GM04504 (cell line): ENCODE data around the gene IL15RA.
"Not testable (repeated sequence)": the region's sequence is repeated elsewhere in the genome, so short reads cannot be mapped to it uniquely, and the experiment has no call there.

Source experiments
- DNase-seq: peaks from one replicate; pipeline ENCODE4 v3.0.0-alpha.2; 2012; ENCODE audit warnings: low read depth

Gene IL15RA

GRCh38 chr10:5968681-5969453 lies 8.5 kb downstream of the IL15RA start:
- no peak for DNase-seq

DNA sequence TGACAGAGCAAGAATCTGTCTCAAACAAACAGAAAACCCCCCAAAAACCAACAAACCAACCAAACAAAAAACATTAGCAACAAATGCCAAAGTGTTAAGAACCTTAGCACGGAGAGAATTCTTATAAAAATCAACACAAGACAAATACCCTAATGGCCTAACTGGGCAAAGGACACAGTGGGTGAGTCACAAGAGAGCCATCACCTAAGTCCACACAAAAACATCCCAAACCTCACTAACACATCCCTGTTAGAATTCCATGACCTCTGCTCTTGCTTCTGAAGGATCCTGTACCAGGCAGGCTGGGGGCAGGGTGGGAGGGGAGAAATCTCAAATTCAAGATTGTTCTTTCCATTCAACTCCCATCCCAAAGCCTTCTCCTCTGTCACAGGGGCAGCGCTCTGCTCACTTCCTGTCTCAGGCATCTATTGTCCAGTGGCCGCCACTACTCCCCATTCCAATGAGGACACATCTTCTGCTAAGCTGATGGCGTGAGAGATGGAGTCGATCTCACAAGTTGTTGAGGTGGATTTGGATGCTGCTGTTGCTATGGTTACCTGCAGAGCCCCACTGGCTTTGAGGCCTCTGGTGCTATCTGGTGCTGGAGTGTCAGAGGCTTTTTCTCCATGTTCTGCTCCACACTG lies 9.2 kb downstream of the IL15RA start:
- no peak for DNase-seq

DNA sequence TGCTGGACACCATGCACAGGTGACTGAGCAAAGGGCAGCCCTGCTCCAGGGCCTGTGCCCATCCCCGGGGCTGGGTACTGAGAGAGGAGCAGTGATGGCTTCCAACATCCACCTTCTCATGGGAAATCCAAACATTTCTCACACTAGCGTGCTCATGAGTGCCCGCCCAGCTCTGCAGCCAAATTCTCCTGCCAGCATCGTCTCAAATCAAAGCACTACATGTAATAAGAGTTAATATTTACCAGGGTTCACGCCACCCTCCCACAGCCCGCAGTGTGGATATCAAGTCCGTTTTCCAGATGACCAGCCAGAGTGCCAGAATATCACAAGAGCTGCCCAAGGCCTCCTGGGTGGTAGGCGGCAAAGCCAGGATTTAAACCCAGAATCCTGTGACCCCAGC lies 12.1 kb downstream of the IL15RA start:
- DNase-seq = no peak

- DNase-seq = no peak
These were observed 12.6 kb downstream of the IL15RA start for GRCh38 chr10:5964736-5965135.

DNA sequence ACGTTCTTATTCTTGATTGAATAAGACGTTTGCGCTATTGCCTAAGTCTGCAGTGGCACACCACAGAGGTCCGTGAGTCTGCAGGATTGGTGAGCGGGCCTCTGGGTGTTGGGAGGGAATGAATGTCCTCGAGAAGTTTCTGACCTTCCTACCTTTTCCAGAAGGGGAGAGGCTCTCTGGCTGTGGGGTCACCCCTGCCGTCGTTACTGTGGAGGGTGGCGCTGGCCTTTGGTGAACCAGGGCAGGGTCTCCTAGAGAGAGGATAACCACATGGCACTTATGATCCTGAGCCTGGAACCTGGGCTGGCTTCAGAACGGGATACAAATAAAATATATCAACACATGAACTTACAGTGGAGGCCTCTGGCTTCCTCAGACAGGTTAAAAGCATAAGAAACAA lies 13.8 kb downstream of the IL15RA start:
- DNase-seq = no peak

- no peak for DNase-seq
These were observed 14.3 kb downstream of the IL15RA start for GRCh38 chr10:5963071-5963470.

DNA sequence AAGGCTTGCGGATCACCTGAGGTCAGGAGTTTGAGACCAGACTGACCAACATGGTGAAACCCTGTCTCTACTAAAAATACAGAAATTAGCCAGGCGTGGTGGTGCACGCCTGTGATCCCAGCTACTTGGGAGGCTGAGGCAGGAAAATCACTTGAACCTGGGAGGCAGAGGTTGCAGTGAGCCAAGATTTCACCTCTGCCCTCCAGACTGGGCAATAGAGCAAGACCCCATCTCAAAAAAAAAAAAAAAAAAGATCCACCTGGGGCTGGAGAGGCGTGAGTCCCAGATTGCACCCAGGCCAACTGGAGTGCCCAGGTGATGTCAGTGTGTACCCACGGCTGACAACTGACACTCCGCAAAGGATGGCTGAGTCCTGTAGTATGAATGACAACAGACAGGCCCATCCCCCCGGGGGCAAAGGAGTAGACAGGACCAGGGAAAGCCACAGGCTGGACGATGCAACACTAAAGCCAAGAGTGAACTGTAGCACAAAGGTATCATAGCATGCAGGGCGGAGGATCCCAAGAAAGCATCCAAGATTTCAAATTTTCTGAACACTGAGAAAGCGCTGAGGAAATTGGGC lies 14.9 kb downstream of the IL15RA start:
- not testable (repeated sequence) for DNase-seq

DNA sequence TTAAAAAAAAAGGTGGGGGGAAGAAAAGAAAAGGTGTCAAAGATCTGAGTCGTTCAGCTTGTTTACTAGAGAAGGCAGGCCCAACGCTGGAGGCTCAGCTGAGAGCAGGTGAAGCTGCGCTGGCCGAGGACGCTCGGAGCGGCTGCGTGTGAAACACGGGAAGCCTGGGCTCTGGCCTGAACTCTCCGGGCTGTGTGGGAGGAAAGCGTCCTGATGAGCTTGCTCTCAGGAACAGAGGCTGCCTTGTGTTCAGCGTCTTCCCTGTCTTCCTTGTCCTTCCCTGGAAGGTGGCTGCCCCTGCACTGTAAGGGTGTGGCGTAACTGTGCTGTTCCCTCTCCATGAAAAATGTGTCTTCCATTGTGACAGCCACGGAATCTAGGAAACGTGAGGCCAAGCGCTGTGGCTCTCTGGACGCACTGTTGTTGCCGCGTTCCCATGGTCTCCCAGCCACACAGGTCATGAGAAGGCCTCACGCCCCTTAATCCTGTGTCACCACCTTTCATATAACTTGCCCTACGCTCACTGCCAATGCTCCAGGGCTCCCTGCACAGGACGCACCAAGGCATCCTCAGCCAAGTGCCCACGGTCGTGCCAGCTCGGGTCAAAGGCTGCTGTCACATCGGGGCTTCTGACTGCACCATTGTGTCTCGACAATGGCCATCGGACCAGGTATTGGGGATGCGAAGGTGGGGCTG lies 15.8 kb downstream of the IL15RA start:
- no peak for DNase-seq

DNA sequence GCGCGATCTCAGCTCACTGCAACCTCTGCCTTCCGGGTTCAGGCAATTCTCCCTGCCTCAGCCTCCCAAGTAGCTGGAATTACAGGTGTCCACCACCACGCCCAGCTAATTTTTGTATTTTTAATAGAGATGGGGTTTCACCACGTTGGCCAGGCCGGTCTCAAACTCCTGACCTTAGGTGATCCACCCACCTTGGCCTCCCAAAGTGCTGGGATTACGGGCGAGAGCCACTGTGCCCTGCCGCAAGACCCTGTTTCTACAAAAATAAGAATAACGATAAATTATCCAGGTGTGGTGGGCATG lies 16.4 kb downstream of the IL15RA start:
- DNase-seq = not testable (repeated sequence)

DNA sequence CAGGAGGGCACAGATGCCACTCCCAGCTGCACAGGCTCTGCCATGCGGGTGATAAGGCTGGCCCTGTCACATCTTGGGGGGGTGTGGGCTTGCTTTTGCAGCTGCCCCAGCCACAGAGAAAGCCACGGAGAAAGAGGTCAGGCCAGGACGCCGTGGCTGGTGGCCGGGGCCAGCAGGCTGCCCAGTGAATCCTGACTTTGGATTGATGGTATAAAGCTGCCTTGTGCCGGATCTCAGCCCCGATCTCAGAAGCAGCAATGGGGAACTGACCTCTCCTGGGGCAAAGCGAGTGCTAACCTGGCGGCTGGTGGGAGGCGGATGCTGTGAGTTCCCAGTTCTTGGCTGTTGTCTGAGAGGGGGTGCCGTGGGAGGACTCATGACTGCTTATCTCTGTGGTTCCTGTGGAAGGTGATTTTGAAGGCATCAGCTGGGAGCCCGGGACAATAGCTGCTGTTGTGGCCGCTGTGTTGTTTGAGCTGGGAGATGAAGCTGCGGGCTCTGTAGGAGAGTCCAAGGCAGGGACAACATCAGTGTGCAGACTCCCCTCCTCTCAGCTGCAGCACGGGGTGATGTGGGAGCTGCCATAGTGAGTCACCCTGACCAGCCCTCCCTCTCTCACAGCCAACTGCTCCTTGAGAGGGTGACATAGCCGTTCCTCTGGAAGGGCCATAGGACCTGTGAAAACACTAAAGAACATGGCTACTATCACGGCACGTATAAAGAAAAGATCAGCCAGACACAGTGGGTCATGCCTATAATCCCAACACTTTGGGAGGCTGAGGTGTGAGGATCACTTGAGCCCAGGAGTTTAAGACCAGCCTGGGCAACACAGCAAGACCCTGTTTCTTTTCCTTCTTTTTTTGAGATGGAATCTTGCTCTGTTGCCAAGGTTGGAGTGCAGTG lies 17.0 kb downstream of the IL15RA start:
- no peak for DNase-seq

GRCh38 chr10:5959581-5960069 lies 17.7 kb downstream of the IL15RA start:
- no peak for DNase-seq

GRCh38 chr10:5959142-5959541 lies 18.2 kb downstream of the IL15RA start:
- no peak for DNase-seq

DNA sequence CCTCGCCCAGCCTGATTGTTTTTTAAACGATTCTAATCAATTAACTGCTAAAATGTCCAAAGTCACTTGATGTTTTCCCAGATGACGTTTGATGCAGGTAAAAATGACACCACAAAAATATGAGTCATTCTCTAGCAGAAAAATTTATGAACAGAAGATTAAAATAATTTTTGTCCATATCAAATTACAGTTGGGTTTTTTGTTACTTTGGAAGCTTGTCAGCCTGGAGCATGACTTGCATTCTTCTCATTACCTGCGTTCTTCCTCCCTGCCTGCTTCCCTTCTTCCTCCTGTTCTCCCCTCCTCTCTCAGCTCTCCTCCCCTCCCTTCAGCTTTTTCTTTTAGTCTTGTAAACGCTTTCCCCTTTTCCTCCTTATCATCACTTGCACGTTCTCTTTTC lies 18.7 kb downstream of the IL15RA start:
- no peak for DNase-seq

GRCh38 chr10:5958077-5958476 lies 19.3 kb downstream of the IL15RA start:
- DNase-seq = no peak

GRCh38 chr10:5956146-5956936 lies 21.0 kb downstream of the IL15RA start:
- no peak for DNase-seq

DNA sequence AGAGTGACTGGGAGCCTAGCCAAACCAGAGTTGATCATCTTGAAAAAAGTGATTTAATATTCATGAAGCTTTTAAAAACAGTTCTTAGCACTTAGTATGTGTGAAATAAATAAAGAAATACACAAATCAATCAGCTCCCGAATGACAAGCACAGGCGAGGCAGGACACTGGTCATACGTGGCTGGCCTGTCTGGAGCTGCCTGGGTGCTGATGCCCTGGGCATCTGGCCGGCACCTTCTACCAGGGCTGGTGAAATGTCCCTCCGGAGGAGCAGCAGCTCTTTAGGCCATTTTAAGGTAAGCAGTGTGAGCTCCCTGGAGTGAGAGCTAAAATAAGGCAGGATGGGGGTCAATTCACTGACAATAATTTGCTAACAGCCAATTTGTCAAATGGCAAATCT lies 23.7 kb downstream of the IL15RA start:
- no peak for DNase-seq

GRCh38 chr10:5952731-5953385 lies 24.5 kb downstream of the IL15RA start:
- no peak for DNase-seq

DNA sequence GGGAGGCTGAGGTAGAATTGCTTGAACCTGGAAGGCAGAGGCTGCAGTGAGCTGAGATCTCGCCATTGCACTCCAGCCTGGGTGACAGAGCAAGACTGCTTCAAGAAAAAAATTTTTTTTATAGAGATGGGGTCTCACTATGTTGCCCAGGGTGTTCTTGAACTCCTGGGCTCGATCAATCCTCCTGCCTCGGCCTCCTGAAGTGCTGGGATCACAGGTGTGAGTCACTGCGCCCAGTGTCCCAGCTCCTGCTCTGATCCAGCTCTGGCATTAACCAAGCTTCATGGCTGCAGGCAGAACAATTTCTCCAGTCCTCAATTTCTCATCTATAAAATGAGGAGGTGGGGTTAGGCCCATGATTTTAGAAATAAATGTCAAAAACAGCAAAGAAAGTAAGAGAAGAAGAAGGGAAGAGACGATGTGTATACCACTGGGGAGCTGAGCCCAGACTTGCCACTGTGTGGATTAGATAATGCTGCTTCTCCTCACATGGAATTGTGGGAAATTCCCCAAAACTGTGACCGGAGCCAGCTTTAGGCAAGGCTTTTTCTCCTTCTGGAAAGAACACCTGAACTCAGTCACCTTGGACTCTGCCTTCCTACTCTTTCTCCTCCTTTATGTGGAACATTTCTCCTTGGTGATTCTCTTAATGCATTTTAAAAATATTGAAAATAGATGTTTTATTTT lies 25.5 kb downstream of the IL15RA start:
- no peak for DNase-seq

DNA sequence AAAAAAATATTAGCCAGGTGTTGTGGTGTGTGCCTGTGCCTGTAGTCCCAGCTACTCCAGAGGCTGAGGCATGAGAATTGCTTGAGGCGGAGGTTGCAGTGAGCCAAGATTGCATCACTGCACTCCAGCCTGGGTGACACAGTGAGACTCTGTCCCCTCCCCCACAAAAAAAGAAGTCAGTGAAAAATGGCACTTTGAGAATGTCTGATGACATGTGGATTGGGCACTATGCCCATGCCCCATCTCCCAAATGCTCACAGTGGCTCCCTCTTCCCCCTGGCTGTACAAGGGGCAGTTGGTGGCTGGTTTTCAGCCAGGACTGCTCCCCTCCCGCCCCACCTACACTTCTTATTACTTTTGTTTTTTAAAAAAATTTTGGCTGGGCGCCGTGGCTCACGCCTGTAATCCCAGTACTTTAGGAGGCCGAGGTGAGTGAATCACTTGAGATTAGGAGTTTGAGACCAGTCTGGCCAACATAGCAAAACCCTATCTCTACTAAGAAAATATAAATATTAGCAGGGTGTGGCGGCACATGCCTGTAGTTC lies 26.1 kb downstream of the IL15RA start:
- no peak for DNase-seq
